Uterus (tissue), 2 donors: ENCODE measurements around the gene ANKRD33B.

Experiments used
- CTCF ChIP-seq, 4 experiments: fragments of 200-600 bp in 2 of 4; fragments of 450-650 bp in 2 of 4; sonication (generic) in 2 of 4; IDR thresholded peaks; one replicate each; pipeline ENCODE4 v1.5.1; 2016 to 2019; ENCODE audit warnings: antibody characterized with exemption in 4 of 4, mild to moderate bottlenecking in 2 of 4, moderate library complexity in 1 of 4
- POLR2A ChIP-seq, 2 donors: fragments of 450-650 bp; IDR thresholded peaks; one replicate each; pipeline ENCODE4 v1.6.1; 2016; ENCODE audit warnings: antibody characterized with exemption in 2 of 2, mild to moderate bottlenecking in 1 of 2, moderate library complexity in 1 of 2

- no peak for TF ChIP-seq CTCF (IDR thresholded peaks at IDR 0.05)
- TF ChIP-seq POLR2A (IDR thresholded peaks at IDR 0.05): no peak
These were observed 63.4 kb downstream of the ANKRD33B start for GRCh38 chr5:10627160-10627701.
